ENCODE data around the gene ANKZF1. TPM values are rescaled to one million over a fixed set of nuclear protein-coding genes. Genes with fewer than 3 reads are reported as not detected.

ANKZF1 gene
- total RNA-seq, 1 donor from 2014 or later, result 91.4 TPM

DNA sequence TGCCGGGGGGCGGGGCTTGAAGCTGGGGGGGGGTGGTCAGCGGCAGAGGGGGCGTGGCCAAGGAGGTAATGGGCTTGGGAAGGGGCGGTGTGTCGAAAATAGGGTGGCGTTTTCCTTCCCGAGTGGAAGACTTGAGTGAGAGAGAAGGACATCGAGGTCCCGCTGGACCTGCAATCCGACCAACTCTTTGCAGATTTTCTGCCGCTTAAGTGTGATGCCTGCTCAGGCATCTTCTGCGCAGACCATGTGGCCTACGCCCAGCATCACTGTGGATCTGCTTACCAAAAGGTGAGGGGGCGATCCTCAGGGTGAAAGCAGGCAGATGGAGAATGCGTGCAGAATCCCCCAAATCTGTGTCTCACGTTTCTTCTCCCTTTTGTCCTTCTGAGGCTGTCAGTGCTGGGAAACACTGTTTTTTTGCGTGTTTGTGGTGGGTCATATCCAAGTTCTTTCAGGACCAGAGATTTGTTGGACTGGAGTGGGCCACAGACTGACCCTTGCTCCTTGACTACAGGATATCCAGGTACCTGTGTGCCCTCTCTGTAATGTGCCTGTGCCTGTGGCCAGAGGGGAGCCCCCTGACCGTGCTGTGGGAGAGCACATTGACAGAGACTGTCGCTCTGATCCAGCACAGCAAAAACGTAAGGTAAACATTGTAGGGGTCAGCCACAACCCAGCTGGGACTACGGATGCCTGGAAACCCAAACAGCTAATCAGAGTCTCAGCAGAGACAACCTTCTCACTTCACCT, 22.3 kb upstream of the ANKZF1 start:
- intact Hi-C loops (cut with micrococcal nuclease), result loop anchor here (2.0 to 5.0 kb wide), 4 partner anchors 299 to 811 kb away; partner anchors contain the start of genes CHPF, TMEM198 and TTLL4

- intact Hi-C loops (cut with micrococcal nuclease), result loop anchor here (2.0 to 5.0 kb wide), 4 partner anchors 299 to 811 kb away; partner anchors contain the start of genes CHPF, TMEM198 and TTLL4
These were observed 21.5 kb upstream of the ANKZF1 start for GRCh38 chr2:219207884-219208740.

DNA sequence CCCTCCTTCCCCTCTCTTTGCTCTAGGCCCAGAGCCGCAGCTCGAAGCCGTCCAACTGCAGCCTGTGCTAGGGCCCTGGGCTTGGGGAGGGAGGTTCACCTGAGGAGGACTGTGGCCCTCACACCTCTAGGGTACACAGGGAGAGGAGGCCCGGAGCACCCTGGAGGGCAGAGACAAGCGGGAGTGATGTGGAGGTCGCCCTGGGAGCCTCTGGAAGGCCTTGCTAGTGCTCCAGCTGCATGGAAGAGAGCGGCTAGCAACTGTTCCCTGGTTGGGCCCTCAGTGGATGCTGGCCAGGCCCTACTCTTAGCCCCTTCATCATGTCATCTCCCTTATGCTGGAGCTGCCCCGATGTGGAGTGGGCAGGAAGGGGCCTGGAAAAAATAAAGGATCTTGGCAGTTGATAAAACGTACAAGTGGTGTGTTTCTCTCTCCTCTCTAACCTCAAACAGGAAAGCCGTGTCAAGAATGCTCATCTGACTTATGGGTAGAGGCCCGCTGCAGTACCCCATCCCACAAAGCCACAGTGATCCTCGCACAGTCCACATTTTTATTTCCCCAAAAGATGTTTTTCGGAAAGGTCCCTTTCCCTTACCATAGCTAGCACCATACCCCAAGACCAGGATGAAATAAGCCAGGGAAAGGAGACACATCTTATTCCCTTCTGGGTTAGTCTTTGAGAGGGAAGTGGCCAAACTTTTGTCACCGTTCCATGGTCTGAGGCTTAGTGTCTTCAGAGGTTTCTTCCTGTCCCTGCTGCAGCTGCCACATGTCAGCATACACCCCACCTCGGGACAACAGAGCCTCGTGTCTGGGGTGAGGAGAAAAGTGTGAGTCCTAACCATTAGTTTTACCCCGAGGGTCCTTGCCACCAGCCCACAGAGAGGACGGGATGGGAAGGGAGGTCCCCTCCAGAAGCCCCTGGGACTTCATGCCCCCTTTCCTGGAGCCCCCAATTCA, 20.1 kb upstream of the ANKZF1 start:
- intact Hi-C loops (cut with micrococcal nuclease), result loop anchor here (5.0 kb wide), 2 partner anchors 333 to 497 kb away; partner anchors contain the start of genes CHPF, TMEM198 and TTLL4

DNA sequence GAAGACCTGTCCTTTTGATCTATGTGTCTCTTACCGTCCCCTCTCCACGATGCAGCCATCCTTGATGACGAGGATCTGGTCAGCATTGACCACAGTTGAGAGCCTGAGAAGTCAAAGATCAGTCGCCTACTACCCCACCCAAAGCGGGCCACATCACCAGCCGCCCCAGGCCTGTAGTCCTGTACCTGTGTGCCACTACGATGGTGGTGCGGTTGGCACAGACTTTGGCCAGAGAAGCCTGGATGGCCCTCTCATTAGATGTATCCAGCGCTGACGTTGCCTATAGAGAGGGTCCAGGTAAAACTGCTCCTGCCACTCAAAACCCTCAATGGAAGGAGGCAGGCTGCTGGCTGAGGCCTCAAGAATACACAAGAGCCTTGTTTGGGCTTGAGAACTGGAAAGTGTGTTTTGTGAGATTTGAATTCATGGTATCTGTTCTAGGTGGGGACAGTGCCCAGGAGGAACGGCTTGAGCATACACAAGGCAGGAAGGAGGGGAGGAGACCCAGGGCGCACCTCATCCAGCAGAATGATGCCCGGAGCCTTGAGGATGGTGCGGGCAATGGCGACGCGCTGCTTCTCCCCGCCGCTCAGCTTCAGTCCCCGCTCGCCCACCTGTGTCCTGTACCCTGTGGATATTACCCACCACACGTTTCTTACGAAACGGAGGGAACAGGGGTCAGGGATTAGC, 19.3 kb upstream of the ANKZF1 start:
- intact Hi-C loops (cut with micrococcal nuclease), result no loop called here

DNA sequence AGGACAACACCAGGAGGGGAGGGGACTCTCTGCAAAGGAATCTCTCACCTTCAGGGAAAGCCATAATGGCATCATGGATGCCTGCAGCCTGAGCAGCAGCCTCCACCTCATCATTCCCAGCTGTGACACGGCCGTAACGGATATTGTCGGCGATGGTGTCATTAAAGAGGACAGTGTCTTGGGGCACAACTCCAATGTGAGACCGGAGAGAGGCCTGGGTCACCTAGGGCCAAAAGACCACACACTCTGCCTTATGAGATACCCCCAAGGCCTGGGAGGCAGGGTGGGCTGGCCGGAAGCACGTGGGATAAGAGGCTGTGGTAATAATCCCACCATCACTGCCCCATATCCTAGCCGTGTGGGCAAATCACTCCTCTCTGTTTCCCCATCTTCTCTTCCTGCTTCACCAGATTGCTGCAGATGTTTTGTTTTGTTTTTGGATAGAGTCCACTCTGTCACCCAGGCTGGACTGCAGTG, 18.7 kb upstream of the ANKZF1 start:
- intact Hi-C loops (cut with micrococcal nuclease), result loop anchor here (1.0 kb wide), 5 partner anchors 34 to 153 kb away; partner anchors contain the start of genes DNAJB2 and NHEJ1

DNA sequence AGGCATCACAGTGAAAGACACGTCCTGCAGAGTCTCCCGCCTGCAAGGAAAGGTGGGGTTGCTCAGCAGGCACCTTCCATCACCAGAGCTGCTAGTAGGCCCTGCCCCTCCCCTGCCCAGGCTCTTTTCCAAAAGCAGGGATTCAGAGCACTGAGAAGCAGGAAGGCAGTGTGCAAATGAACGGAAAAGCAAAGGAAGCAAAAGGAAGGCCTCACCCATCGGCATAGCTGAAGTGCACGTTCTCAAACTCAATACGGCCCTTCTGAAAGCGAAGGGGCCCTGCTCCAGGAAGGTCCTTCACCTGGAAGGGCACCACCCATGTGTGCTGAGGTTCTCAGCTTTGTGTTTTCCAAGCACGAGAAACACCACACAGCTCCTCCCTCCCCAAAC, 16.6 kb upstream of the ANKZF1 start:
- intact Hi-C loops (cut with micrococcal nuclease), result no loop called here

DNA sequence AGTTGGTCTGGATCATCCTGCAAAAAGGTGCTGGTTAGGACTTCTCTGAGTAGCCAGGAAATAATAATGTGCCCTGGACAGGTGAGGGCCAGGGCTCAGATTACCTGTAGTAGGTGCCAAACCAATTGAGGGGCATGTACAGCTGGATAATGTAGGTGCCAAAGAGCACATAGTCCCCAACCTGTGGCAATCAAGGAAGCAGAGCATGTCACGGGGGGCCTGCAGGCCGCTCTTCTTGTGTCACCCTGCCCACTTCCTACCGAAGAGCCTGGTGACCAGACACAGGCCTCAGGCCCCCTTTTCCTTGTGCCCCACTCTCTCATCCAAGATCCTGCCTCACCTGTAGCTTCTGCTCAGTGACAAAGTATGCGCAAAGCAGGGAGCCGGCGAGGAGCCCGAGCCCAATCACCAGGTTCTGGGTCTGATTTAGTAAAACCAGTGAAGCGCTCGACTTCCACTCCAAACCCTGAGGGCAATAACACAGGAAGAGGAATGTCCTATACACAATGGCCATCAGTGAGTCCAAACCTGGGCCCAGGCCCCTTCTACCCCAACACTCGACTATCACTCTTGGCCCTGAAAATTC, 16.0 kb upstream of the ANKZF1 start:
- intact Hi-C loops (cut with micrococcal nuclease), result no loop called here

- intact Hi-C loops (cut with micrococcal nuclease), result no loop called here
These were observed 15.5 kb upstream of the ANKZF1 start for GRCh38 chr2:219214141-219214540.

DNA sequence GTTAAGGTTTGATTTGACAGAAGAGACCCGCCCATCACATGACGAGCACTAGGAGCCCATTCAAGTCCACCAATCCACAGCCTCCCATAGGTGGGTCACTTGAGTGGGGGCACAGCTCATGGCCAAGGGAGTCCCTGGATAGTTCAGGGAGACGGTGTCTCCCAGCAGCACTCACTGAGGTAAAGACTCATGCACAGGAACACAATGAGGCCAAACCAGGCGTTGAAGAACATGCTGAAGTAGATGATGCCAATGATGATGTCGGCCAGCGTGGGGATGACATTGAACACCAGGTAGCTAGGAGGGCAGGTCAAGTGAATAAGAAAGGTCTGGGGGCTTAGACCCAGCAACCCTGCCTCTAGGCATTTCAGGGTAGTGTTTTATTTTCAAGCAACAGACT, 14.8 kb upstream of the ANKZF1 start:
- intact Hi-C loops (cut with micrococcal nuclease), result no loop called here

DNA sequence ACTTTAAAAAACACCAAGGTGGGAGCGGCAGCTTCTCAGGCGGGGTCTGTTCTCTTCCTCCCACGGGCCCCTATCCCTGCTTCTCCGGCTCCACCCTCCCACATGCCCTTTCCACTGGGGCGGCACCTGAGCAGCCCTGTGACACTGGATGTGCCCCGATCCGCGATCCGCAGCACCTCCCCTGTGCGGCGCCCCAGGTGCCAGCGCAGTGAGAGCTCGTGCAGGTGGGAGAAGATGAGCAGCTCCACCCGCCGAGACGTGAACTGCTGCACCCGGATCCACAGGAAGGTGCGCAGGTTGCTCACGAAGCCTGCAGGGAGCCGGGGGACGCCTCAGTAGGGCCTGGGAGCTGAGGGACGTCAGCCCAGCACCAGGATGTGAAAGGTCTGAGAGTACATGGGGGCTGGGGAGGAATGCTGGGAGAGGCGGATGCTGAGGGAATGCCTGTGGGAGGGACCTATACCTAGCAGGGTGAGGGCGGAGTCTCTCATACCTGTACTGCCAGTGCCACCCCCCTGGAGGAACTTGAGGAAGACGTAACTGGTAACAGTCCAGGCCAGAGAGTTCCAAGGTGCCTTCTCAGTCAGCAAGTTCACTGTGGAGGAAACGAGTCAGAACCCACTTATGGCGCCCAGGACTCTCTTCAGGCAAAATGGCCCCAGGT, 13.6 kb upstream of the ANKZF1 start:
- intact Hi-C loops (cut with micrococcal nuclease), result no loop called here

- intact Hi-C loops (cut with micrococcal nuclease), result no loop called here
These were observed 13.1 kb upstream of the ANKZF1 start for GRCh38 chr2:219216535-219216915.

GRCh38 chr2:219218217-219218731, 11.3 kb upstream of the ANKZF1 start:
- intact Hi-C loops (cut with micrococcal nuclease), result loop anchor here (1.0 to 2.0 kb wide), 5 partner anchors 41 to 321 kb away; partner anchors contain the start of genes CNPPD1, DNAJB2, GMPPA and NHEJ1

- intact Hi-C loops (cut with micrococcal nuclease), result loop anchor here (1.0 to 2.0 kb wide), 10 partner anchors 10 to 322 kb away; partner anchors contain the start of genes ANKZF1, ATG9A, CNPPD1 and DNAJB2
These were observed 10.6 kb upstream of the ANKZF1 start, which contains the start of gene ABCB6 for GRCh38 chr2:219218732-219219701. TSS of gene ABCB6 (minus strand) at chr2:219218958. CDS start at chr2:219218673, 285 bp downstream.

DNA sequence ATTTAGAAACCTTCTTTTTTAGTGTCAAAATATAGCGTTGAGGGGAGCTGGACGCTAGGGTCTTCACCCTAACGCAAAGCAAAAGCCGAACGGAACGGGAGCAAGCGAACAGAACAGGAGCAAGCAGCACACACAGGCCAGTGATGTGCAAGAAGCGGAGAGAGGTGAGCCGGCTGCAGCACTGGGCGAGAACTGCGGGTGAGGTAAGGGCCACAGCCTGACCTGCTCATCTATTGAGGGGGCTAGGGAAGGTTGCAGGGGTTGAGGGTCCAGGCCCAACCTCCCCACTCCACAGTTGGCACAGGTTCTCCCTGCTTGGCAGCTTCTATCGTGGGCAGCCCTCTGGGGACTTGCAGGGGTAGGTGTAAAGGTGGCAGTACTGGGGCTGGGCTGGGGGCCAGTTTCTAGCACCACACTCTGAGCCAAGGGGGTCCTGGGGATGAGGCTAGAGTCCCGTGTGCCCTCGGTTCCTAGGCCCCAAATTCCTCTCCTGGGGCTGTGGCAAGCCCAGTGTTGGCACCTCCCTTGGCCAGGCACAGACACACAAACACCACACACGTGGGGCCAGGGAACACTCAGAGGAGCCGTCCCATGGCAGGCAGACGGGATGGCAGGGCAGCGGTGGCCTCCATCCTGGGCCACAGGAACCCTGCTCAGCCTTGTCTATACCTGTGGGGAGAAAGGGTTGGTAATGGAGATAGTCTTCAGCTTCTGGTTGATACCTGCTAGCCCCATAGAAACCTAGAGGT, 9.6 kb upstream of the ANKZF1 start:
- intact Hi-C loops (cut with micrococcal nuclease), result loop anchor here (1.0 to 2.0 kb wide), 9 partner anchors 9 to 323 kb away; partner anchors contain the start of genes ANKZF1, ATG9A, CNPPD1 and GLB1L

- intact Hi-C loops (cut with micrococcal nuclease), result no loop called here
These were observed 8.8 kb upstream of the ANKZF1 start for GRCh38 chr2:219220652-219221402.

GRCh38 chr2:219221957-219222518, 7.6 kb upstream of the ANKZF1 start:
- intact Hi-C loops (cut with micrococcal nuclease), result no loop called here
